Tibial artery (tissue), 4 donors: Measurements from ENCODE around the gene GGT7.

Experiments
- DNase-seq, 2 donors: peaks; one replicate each; pipeline ENCODE4 v3.0.0-alpha.2; 2019
- H3K27ac ChIP-seq, 2 donors: fragments of 200-600 bp; sonication (generic) in 1 of 2; 1 replicate in 1 of 2; 2 replicates in 1 of 2; pipeline ENCODE4 v1.5.1; 2018 to 2019; ENCODE audit warnings: mild to moderate bottlenecking in 1 of 2
- H3K27me3 ChIP-seq, 2 donors: fragments of 200-600 bp; sonication (generic) in 1 of 2; one replicate each; pipeline versions ENCODE4 v1.5.1 to v1.6.0; 2016 to 2019
- H3K36me3 ChIP-seq, 3 donors: fragments of 200-600 bp; sonication (generic) in 2 of 3; one replicate each; pipeline ENCODE4 v1.5.1; 2016 to 2019; ENCODE audit warnings: mild to moderate bottlenecking in 2 of 3
- H3K4me1 ChIP-seq, 4 donors: fragments of 200-600 bp; sonication (generic) in 2 of 4; 1 replicate in 3 of 4; 2 replicates in 1 of 4; pipeline ENCODE4 v1.5.1; 2016 to 2019
- H3K4me3 ChIP-seq, 2 donors: fragments of 200-600 bp; sonication (generic) in 1 of 2; 1 replicate in 1 of 2; 2 replicates in 1 of 2; pipeline ENCODE4 v1.5.1; 2018 to 2019; ENCODE audit warnings: mild to moderate bottlenecking in 2 of 2
- H3K9me3 ChIP-seq, 3 donors: fragments of 200-600 bp; sonication (generic) in 1 of 3; one replicate each; pipeline ENCODE4 v1.5.1; 2016 to 2019
- intact Hi-C: fragments of 100-400 bp; cut with DNase I; formaldehyde crosslinking; loops from one replicate; pipeline ENCODE4 v1.15.0; 2023; ENCODE audit warnings: low total_unique reads
- TF ChIP-seq, protein P1 (sequence below), 2 experiments: fragments of 200-600 bp in 1 of 2; fragments of 450-650 bp in 1 of 2; IDR thresholded peaks; one replicate each; pipeline ENCODE4 v1.5.1; 2017 to 2019; ENCODE audit warnings: antibody characterized with exemption in 2 of 2, mild to moderate bottlenecking in 1 of 2, moderate library complexity in 1 of 2

The GGT7 gene

DNA sequence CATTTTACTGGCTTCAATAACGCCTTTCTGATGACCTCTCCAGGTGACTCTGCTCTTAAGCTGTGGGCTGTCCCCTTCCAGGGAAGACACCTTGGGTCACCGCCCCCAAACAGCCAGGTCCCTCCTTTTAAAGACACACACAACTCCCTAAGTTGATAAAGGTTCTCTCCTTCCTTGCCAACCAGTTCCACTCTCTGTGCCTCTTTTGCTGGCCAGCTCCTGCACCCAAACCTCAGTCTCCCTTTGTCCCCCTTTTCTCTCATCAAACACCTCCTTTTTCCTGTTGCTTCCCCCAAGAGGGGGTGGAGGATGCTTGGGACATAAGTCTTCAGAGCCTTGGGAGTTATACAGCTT lies 48.2 kb downstream of the GGT7 start:
- peak in 1 of 2 donors; percentile 54 for DNase-seq
- H3K4me3 ChIP-seq, result peak overlapping the region; percentile 85 to 91
- H3K27ac ChIP-seq, result peak overlapping the region; percentile 85 to 91
- H3K9me3 ChIP-seq, result no peaks in the 10 kb centered on the region
- peaks cover 0 to 48% (median 14%) of the 10 kb centered on the region in 4 donors for H3K4me1 ChIP-seq
- no peaks in the 10 kb centered on the region for H3K27me3 ChIP-seq
- H3K36me3 ChIP-seq, result no peaks in the 10 kb centered on the region
- intact Hi-C loops, result loop anchor here (10.0 kb wide), 1 partner anchor 450 kb away; the partner anchor contains the start of gene MMP24OS
- TF ChIP-seq, protein P1, sequence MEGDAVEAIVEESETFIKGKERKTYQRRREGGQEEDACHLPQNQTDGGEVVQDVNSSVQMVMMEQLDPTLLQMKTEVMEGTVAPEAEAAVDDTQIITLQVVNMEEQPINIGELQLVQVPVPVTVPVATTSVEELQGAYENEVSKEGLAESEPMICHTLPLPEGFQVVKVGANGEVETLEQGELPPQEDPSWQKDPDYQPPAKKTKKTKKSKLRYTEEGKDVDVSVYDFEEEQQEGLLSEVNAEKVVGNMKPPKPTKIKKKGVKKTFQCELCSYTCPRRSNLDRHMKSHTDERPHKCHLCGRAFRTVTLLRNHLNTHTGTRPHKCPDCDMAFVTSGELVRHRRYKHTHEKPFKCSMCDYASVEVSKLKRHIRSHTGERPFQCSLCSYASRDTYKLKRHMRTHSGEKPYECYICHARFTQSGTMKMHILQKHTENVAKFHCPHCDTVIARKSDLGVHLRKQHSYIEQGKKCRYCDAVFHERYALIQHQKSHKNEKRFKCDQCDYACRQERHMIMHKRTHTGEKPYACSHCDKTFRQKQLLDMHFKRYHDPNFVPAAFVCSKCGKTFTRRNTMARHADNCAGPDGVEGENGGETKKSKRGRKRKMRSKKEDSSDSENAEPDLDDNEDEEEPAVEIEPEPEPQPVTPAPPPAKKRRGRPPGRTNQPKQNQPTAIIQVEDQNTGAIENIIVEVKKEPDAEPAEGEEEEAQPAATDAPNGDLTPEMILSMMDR (IDR thresholded peaks at IDR 0.05), result no peak

DNA sequence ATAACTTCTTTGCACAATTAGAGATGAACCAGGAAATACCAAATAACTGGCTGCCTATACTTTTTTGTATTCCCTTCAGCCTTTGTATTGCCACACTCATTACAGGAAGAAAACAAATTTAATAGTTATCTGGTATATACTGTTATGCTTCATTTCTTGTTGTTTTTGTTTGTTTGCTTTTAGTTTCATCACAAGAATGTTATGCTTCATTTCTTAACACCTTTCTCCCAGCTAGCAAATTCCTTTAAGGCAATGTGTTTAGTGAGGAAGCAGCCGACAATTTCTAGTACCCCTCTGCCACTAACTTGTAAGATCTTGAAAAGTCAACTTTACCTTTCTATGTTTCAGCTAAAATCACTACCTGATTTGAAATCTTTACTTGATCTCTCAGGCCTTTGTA lies 48.6 kb downstream of the GGT7 start:
- Histone ChIP-seq H3K27ac (peak overlapping the region; percentile 85 to 91), H3K9me3 (no peaks in the 10 kb centered on the region), H3K27me3 (no peaks in the 10 kb centered on the region), H3K4me3 (peak overlapping the region; percentile 85 to 91), H3K36me3 (no peaks in the 10 kb centered on the region), H3K4me1 (peaks cover 0 to 50% (median 14%) of the 10 kb centered on the region in 4 donors)
- intact Hi-C loops, result loop anchor here (10.0 kb wide), 1 partner anchor 451 kb away; the partner anchor contains the start of gene MMP24OS
- TF ChIP-seq, protein P1 (IDR thresholded peaks at IDR 0.05), result no peak
- no peak for DNase-seq

DNA sequence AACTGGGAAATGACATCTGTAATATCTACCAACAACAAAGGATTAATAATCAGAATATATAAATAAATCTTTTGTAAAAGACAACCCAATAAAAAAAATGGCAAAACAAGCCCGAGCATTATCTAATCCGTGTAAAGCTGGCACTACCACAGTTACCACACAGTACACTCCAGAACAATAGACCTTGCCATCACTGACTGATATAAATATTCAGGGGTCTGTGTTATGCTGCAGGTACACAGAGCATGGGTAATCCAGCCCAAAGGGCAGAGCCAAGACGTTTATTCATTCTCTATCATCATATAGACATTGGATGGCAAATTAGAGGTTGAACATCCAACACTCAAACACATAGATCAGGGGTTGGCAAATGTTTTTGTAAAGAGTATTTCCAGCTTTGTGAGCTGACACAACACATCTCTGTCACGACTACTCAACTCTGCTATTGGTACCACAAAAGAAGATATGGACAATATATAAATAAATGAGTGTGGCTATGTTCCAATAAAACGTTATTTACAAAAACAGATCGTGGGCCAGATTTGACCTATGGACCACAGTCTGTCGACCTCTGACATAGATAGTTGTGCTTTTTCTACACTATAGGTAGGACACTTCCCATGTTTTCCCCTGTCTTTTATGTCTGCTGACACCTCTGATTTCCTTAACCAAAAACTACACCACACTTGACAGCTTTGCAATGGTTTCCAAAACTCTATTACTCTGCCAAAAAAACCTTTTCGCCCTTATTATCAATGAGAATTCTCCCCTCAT lies 51.7 kb downstream of the GGT7 start:
- H3K27ac ChIP-seq, result no peak overlapping the region
- no peaks in the 10 kb centered on the region for H3K27me3 ChIP-seq
- intact Hi-C loops, result loop anchor here (10.0 kb wide), 1 partner anchor 454 kb away; the partner anchor contains the start of gene MMP24OS
- H3K4me3 ChIP-seq, result no peak overlapping the region
- H3K4me1 ChIP-seq, result peaks cover 0 to 69% (median 16%) of the 10 kb centered on the region in 4 donors
- DNase-seq, result no peak
- H3K9me3 ChIP-seq, result no peaks in the 10 kb centered on the region
- TF ChIP-seq, protein P1 (IDR thresholded peaks at IDR 0.05), result no peak
- H3K36me3 ChIP-seq, result no peaks in the 10 kb centered on the region

DNA sequence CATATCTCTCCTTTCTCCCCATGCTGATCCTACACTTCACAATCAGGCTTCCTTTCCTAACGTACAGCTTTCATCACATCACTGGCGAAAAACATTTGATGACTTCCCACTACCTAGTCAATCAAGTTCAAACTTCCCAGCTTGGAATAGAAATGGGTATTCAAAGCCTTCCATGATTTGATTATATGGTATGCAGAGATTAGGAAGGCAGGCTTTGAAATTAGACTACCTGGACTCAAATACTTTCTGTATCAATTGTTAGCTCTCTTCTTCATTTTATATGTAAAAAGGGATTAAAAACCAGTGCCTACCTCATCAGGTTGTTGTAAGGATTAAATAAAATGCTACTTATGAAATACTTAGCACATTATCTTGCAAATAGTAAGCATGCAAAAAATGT lies 54.9 kb downstream of the GGT7 start:
- intact Hi-C loops, result no loop called here
- TF ChIP-seq, protein P1 (IDR thresholded peaks at IDR 0.05), result no peak
- H3K36me3 ChIP-seq, result no peaks in the 10 kb centered on the region
- no peaks in the 10 kb centered on the region for H3K9me3 ChIP-seq
- no peak for DNase-seq
- H3K4me1 ChIP-seq, result peaks cover 0 to 55% (median 3%) of the 10 kb centered on the region in 4 donors
- no peak overlapping the region for H3K4me3 ChIP-seq
- H3K27me3 ChIP-seq, result no peaks in the 10 kb centered on the region
- H3K27ac ChIP-seq, result no peak overlapping the region

- Histone ChIP-seq H3K27ac (no peak overlapping the region), H3K27me3 (no peaks in the 10 kb centered on the region), H3K4me3 (no peak overlapping the region), H3K4me1 (peaks cover 0 to 47% (median 3%) of the 10 kb centered on the region in 4 donors), H3K9me3 (no peaks in the 10 kb centered on the region), H3K36me3 (no peaks in the 10 kb centered on the region)
- intact Hi-C loops, result no loop called here
- DNase-seq, result no peak
- TF ChIP-seq, protein P1 (IDR thresholded peaks at IDR 0.05), result no peak
These were observed 55.6 kb downstream of the GGT7 start for GRCh38 chr20:34817072-34817471.
